HG03378 (cell line): ENCODE measurements around the gene DUSP18.
"Not testable (repeated sequence)": the region's sequence is repeated elsewhere in the genome, so short reads cannot be mapped to it uniquely, and the experiment has no call there.

ENCODE experiments used
- ATAC-seq: cut with Tn5 transposase; IDR thresholded peaks from one replicate; pipeline ENCODE4 v1.9.1; 2021; ENCODE audit warnings: mild to moderate bottlenecking, moderate library complexity; ENCODE audit not compliant: unreplicated experiment

The DUSP18 gene

DNA sequence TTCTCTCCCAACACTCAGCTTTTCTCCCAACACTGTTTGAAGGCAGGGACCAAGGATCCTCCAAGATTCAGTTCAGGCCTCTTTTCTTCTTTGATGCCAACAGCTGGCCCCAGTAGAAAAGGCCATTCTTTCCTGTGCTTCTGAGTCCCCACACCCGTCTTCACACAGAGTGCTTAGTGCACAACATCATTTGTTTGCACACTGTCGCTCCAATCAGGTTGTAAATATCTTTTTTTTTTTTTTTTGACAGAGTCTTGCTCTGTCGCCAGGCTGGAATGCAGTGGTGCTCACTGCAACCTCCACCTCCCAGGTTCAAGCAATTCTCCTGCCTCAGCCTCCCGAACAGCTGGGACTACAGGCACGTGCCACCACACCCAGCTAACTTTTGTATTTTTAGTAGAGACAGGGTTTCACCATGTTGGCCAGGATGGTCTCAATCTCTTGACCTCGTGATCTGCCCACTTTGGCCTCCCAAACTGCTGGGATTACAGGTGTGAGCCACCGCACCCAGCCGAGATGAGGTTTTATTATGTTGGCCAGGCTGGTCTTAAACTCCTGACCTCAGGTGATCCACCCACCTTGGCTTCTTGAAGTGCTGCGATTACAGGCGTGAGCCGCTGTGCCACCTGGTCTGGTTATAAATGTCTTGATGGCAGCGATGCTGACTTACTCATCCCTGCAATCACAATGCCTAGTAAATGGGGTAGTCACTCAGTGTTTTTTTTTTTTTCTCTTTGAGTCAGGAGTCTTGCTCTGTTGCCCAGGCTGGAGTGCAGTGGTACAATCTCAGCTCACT is 12.4 kb upstream of the DUSP18 start:
- not testable (repeated sequence) for ATAC-seq

DNA sequence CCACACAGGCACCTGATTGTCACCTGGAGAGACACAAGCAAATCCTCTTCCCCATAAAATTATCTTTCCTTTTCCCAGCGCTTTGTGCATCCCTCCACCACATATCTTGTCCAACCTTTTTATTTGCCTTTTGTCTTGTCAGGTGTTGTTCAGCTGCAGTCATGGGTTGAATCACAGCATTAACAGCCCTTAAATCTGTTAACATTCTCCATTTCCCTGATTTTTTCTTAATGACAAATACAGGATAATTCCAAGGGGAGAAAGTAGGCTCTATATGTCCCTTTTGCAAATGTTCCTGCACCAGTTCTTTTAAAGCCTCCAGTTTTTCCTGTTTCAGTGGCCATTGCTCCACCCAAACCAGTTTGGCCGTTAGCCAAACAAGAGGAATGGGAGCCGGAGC is 8.9 kb upstream of the DUSP18 start:
- not testable (repeated sequence) for ATAC-seq

DNA sequence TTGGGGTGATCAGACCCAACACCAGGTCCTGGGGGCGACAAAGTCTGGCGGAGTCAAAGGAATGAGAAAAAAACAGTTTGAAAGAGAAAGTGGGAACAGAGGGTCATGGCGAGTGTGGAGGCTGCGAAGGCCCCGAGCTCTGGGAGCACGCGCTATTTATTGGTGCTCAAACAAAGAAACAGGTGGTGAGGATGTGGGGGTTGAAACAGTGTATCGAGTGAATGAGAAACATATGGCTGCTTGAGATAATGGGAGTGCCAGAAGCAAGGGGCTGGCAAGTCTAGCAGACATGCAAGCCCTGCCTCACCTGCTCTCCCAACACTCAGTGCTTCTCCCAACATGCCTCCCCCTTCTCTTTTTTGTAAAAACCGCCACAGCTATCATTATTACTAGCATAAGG is 7.8 kb upstream of the DUSP18 start:
- ATAC-seq: no peak

DNA sequence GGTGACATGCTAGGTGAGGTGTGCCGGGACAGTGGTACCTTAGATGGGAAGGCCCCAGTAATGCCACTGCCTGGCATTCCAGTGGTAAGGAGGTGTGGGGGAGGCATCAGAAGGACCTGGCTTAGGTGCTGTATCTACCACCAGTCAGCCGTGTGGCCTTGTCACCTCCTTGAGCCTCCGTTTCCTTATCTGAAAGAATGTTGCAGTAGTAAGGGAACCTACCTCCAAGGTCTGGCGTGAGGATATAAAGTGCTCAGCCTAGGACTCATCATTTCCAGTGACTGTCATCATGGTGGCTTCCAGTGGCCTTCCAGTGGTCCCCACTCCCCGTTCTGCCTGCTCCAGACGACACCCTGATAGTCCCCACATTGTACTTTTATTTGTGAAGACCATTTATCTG is 6.8 kb upstream of the DUSP18 start:
- no peak for ATAC-seq

DNA sequence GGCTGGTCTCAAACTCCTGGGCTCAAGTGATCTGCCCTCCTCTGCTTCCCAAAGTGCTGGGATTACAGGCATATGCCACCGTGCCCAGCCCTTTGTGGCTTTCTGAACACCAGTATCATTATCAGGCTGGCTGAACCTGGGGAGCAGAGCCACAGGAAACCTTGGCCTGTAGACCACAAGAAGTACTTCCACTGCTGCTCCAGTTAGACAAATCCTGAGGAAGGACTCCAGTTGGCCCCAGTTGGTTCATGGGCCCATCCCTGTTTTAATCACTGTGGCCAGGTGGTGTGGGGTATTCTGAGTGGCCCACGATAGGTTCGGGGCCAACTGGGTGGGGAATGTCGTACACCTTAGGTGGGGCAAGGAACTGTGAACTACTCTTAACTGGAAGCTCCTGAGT is 5.5 kb upstream of the DUSP18 start:
- no peak for ATAC-seq

DNA sequence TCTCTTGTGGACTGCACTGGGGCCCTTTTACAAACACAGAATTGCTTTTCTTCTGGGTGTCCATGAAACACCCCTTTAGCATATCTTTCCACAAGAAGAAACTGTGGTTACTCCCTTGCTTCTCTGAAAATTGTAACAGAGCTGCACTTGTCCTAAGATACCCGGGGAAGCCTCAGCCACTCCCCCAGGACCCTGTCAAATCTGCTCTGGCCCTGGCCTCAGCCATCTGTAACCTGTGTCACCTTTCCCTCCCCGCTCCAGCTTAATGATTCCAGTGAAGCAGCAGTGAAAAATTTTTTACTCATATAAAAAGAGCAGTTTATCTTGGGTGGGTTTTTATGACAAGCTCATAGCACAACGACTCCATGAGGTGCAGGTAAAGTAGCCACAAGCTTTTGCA is 3.4 kb upstream of the DUSP18 start:
- ATAC-seq: no peak

DNA sequence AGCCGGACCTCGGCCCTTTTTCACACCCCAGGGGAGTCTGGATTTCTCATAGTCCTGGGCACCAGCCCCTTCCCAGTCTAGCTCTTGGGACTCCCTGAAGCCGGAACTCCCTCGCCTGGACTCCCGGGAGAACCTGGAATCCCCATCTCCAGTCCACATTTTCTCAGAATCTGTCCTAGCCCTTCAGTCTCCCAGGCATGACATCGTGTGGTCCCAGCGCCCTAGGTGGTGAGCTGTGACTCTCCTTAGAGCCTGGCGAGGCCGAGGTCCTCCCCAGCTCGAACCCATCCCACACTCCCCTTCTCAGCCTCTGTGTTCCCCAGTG is 673 bp upstream of the DUSP18 start:
- ATAC-seq: no peak

DNA sequence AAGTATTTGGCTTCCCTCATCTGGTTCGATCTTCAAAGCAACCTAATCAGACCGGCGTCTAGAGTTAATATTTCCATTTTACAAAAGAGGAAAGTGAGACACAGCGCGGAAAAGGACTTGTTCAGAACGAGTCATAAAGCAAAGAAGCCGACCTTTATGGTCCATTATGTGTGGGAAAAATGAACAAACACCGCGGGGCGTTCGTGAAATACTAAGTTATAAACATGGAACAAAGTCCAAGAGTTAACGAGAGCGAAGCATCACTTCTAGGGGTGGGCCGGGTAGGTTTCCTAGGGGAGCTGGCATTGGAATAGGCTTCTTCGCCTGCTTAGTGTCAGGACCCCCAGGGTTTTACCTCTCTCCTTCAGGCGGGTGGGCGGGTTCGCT is 575 bp downstream of the DUSP18 start:
- no peak for ATAC-seq

DNA sequence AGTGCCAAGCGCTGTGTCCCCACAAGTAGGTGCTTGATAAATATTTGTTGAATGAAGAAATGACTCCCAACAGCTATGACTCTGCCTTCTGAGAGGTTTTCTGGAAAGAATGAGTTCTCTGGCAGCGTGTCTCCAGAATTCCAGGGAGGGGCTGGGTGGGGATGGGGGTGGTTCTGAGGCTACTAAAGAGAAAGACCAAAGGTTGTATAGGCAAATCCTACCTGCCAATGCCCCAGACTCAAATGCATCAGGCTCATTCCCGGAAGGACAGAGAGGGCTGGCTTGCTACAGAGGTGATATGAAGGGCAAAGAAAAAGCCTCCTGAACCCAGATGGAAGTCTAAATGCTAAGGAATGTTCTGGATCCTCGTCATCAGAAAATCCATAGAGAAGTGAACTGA is 1.9 kb downstream of the DUSP18 start:
- ATAC-seq: no peak

DNA sequence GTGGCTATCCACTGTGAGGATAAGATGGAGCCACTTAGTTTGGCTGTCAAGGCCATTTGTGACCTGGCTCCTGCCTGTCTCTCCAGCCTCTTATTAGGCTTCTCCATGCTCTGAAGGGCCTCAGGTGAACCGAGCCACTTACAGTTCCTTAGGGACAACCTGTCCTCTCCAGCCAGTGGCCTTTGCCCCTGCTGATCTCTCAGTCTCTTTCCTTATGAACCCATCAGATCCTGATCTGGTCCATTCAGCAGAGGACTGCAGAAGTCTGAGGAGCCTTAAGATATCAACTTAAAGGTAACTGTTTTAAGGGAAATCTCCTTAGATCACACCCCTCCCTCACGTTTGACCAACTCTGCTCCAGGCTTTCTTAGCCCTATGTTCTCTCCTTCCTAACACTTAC is 2.4 kb downstream of the DUSP18 start:
- ATAC-seq: no peak

DNA sequence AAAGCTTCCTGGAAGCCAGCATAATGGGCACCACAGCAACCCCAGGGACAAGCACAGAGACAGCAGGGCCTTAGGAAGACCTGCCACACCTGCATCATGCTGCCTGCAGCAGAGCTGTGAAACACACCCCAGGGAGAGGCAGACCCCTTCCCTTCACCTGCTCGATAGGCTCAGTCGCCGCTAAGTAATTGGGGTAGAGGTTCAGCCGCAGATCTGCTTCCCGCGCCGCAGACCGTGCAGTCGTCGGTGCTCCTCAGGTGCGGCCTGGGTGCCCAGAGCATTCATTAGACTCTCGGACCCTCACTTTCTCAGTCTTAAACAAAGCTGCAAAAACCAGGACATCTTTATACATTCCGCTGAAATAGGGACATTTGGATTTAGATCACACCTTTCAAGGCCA is 2.9 kb downstream of the DUSP18 start:
- no peak for ATAC-seq

DNA sequence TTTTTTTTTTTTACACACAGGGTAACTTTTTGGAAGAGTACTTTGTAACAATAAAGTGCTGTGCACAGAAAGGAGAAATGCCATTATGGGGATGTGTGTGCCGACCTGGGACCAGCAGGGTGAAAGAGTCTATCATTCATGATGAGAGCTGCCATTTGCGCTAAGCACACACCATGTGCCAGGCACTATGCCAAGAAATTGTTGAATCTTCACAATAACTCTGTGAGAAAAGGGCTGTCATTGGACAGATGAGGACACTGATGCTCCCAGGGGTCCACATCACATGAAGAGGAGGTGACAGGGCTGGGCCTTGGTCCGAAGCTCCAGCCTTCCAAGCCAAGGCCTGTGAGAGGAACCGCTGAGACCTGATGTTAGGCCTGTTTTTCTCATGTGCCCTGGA is 5.6 kb downstream of the DUSP18 start:
- ATAC-seq: no peak

DNA sequence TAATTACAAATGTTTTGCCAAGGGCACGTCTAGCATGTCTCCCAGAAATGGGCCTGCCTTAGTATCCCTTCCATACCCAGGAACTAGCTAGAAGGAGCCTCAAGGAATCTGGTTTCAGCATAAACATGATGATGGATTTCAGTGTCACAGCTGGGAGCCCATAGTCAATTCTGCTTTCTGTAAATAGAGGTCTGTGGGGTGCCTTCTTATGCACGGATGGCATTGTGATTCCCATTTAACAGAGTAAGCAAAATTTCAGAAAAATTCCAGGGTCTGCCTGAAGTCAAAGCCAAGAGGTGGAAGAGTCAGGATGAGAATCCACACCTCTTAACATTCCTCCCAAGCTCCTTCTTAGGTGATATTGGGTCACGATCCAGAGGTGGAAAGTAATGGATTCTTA is 12.1 kb downstream of the DUSP18 start:
- no peak for ATAC-seq

DNA sequence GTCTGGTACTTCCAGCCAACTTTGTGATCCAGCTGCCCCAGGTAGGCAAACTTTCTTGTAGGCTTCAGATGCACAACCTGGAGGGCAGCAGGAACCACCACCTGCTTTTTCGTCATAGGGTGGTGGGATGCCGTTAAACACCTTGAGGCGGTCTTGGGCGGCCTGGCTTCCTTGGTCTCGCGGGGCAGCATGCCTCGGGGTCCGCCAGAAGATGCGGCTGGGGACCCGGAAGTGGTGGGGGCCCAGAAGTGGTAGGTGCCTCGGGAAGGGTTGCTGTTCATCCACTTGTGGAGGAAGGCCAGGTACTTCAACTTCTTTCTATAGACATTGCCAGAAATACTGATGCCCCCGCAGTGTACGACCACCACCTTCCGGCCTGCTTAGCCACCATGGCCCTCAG is 13.3 kb downstream of the DUSP18 start:
- ATAC-seq: no peak

DNA sequence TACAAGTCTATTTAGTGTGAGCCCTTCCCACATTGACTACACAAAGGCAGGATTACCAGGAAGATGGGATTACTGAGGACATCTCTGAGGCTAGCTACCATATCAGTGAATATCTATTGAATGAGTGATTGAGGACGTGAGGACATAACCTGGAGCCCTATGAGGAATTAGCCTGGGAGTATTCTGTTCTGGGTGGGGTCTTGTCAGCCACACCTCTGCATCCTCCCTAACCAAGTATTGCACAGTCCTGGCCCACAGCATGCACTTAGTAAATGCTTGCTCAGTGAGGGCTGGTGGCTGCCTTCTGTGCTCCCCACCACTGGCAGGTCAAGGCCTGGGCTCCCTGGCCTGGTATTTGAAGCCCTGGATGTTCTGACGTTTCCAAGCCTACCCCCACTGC is 14.8 kb downstream of the DUSP18 start:
- ATAC-seq: no peak

DNA sequence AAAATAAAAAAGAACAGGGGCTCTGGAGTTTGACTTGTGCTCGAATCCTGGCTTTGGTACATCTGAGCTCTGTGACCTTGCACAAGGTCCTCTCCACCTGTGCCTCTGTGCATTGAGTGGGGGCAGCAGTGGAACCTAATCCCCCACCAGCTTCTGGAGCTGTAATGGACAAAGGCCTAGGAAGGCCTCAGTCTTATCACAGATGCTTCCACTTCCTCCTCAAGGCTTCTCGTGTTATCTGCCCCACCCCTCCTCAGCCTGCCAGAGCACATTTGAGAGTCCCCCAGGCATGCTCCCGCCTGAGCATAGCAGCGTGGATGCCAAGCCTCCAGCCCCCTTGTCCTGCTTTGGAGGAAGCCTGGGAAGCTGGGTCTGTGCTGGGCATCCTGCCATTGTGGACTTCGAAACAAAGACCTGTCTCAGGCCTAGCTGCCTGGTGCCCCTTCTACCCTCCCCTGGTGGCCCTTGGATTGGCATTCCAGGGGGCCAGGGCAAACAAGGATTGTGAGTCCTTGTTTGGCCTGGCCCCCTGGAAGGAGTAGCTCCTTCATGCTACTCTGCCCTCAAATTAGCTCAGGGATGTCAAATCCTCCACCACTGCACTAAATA is 17.1 kb downstream of the DUSP18 start:
- ATAC-seq: no peak

DNA sequence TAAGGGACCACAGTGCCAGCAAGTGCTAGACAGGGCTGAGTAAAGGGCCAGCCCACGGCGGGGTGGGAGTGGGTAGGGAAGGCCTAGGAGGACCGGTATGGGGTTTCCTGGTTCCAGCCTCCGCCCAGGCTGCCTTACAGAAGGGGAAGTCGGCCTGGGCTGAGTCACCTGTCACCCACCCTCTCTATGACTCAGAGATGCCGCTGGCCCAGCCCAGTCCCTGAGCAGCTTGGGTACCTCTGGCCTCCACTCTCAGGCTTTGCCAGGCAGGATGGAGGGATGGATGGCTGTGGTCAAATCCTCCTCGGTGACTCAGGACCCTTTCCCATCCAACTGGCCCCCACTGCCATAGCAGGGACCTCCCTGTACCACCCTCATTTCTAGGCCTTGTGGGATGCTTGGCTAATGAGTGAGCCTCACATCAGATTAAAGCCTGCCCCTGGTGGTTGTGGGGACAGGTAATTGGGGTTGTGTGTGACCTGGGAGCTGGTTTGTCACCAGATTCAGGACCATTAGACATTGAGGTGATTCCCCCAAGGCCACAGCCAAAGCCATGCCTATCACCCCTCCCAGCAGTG is 18.2 kb downstream of the DUSP18 start:
- ATAC-seq: peak; percentile 81

DNA sequence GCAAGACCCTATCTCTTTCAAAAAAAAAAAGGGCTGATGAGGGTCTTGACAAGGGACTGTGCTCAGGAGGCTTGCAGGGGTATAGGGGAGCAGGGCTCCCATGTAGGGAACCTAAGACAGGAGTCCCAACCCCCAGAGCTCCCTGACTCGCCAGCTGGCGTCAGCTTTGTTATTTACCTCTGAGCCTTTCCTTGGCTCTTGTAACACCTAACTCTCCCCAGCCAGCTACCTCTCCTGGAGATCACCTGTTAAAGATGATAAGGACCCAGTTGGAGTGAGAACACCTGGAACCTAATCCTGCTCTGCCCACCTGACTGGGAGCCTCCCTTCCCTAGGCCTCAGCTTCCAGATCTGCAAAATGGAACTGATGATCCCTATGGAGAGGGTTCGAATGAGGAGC is 18.9 kb downstream of the DUSP18 start:
- no peak for ATAC-seq

DNA sequence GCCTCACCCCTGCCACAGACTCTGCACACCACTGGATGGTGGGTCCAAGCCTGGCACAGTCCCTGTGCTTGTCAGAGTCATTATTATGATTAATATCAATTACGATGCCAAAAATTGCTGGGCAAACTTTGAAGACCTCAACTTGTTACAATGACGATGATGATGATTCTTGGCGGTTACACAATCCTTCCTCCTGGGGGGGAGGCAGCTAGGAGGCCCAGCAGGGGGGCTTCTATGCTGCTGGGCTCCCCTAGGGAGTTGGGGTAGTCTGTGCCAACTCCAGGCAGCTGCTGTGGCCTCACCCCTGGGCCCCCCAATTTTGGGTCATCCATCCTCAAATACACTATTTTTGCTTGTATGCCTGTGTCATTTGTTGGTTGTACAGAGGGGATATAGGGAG is 20.1 kb downstream of the DUSP18 start:
- no peak for ATAC-seq

DNA sequence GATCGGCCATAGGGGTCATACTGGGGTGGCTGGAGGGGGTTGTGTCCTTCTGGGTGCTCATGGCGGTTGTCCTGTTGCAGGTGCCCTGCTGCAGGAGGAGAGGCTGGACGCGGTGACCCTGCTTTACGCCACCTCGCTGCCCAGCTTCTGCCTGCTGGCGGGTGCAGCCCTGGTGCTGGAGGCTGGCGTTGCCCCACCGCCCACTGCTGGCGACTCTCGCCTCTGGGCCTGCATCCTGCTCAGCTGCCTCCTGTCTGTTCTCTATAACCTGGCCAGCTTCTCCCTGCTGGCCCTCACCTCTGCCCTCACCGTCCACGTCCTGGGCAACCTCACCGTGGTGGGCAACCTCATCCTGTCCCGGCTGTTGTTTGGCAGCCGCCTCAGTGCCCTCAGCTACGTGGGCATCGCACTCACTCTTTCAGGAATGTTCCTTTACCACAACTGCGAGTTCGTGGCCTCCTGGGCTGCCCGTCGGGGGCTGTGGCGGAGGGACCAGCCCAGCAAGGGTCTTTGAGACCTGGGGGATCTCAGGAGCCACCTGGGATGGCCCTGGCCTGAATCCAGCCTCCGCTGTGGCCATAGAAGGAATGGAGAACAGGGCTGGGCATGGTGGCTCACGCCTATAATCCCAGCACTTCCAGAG is 21.0 kb downstream of the DUSP18 start:
- ATAC-seq: no peak

DNA sequence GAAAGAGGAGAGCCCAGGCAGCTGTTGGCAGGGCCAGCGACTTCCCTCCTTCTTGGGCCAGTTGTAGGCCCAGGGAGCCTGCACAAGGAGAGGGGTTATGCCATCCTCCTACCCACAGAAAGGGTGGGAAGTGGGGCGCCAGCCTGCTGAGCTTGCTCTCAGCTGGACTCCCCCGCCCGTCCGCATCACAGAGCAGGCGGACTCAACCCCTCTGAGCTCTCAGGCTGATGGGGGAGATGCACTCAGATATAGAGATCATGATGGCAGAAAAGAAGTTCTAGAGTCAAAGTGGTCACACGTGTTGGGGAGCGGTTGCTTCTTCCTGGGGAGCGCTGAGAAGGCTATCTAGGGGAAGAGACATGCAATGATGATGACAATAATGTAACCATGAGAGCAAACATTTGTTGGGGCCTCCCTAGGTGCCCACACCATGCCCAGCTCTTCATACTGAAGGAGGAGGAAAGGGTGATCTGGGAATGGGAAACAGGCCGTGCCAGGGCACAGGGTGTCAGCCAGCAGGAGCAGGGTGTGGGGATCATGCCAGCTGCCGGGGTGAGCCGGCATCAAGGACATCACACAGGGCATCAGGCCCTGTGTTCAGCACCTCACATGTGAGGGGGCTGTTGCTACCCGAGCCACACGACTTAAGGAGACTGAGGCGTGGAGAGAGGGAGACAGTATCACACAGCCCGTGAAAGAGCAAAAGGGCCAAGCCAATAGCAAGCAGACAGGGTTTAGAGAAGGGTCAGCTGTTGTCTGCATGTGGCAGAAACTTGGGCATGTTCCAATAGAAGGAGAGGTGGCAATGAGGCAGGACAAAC is 24.4 kb downstream of the DUSP18 start:
- ATAC-seq: no peak
